Loucy (cell line): Measurements from ENCODE around the gene UNC5A.

Source experiments
- H2AFZ ChIP-seq: fragments of 200-600 bp; sonication (generic); 2 replicates; pipeline ENCODE4 v1.6.0; 2016; ENCODE audit warnings: antibody characterized with exemption, mild to moderate bottlenecking, low read length, moderate library complexity
- H3F3A ChIP-seq: fragments of 200-600 bp; 2 replicates; pipeline ENCODE4 v1.6.0; 2016; ENCODE audit warnings: antibody characterized with exemption, low read depth, mild to moderate bottlenecking
- H3K27me3 ChIP-seq: fragments of 200-600 bp; sonication (generic); 2 replicates; pipeline ENCODE4 v1.6.1; 2014; ENCODE audit warnings: low read length, mild to moderate bottlenecking; ENCODE audit not compliant: insufficient read depth, poor library complexity, severe bottlenecking
- H3K36me3 ChIP-seq: fragments of 200-600 bp; sonication (generic); 2 replicates; pipeline ENCODE4 v1.6.1; 2016; ENCODE audit warnings: low read length; ENCODE audit not compliant: insufficient read depth
- H3K4me1 ChIP-seq: fragments of 200-600 bp; sonication (generic); 2 replicates; pipeline ENCODE4 v1.5.1; 2014; ENCODE audit warnings: low read length, mild to moderate bottlenecking; ENCODE audit not compliant: insufficient read depth, poor library complexity, severe bottlenecking
- H3K4me2 ChIP-seq: fragments of 200-600 bp; sonication (generic); 2 replicates; pipeline ENCODE4 v1.6.0; 2014; ENCODE audit warnings: antibody characterized with exemption, low read length, low read depth, mild to moderate bottlenecking; ENCODE audit not compliant: poor library complexity, severe bottlenecking
- H3K4me3 ChIP-seq: fragments of 200-600 bp; sonication (generic); 2 replicates; pipeline ENCODE4 v1.5.1; 2014; ENCODE audit warnings: low read length, mild to moderate bottlenecking, mixed read lengths; ENCODE audit not compliant: poor library complexity, severe bottlenecking
- H3K79me2 ChIP-seq: fragments of 200-600 bp; sonication (generic); 2 replicates; pipeline ENCODE4 v1.6.1; 2014; ENCODE audit warnings: low read length; ENCODE audit not compliant: insufficient read depth
- H3K9ac ChIP-seq: fragments of 200-600 bp; sonication (generic); 2 replicates; pipeline ENCODE4 v1.6.0; 2014; ENCODE audit warnings: mild to moderate bottlenecking, low read depth, low read length, moderate library complexity; ENCODE audit not compliant: poor library complexity, severe bottlenecking
- H3K9me2 ChIP-seq: fragments of 200-600 bp; sonication (generic); replicated peaks from 2 replicates; pipeline ENCODE4 v1.6.1; 2016; ENCODE audit warnings: low read depth, low read length, mixed read lengths
- H3K9me3 ChIP-seq: fragments of 200-600 bp; sonication (generic); 2 replicates; pipeline ENCODE4 v1.6.1; 2014; ENCODE audit warnings: mild to moderate bottlenecking, antibody characterized with exemption, low read length, low read depth; ENCODE audit not compliant: insufficient read depth
- H4K20me1 ChIP-seq: fragments of 200-600 bp; sonication (generic); 2 replicates; pipeline ENCODE4 v1.6.0; 2014; ENCODE audit warnings: antibody characterized with exemption, low read length, mild to moderate bottlenecking; ENCODE audit not compliant: insufficient read depth, poor library complexity, severe bottlenecking
- CTCF ChIP-seq: fragments of 200-600 bp; sonication (generic); conservative IDR thresholded peaks from 2 replicates; pipeline ENCODE4 v1.5.1; 2014; ENCODE audit warnings: mild to moderate bottlenecking, antibody characterized with exemption, low read length
- EZH2phosphoT487 ChIP-seq: fragments of 200-600 bp; IDR thresholded peaks from 2 replicates; pipeline ENCODE4 v1.6.1; 2018; ENCODE audit warnings: antibody characterized with exemption, mild to moderate bottlenecking, moderate library complexity, borderline replicate concordance

Gene UNC5A

GRCh38 chr5:176810687-176811501 is 535 bp downstream of the UNC5A start:
- H3K4me2 ChIP-seq = no peak overlapping the region

GRCh38 chr5:176812269-176813259 is 2.2 kb downstream of the UNC5A start:
- Histone ChIP-seq H3K4me1 (no peaks in the 10 kb centered on the region), H2AFZ (no peak overlapping the region), H3K36me3 (no peaks in the 10 kb centered on the region), H3K9ac (no peak overlapping the region), H3K9me2 (no peaks in the 10 kb centered on the region), H3K4me3 (no peak overlapping the region), H3K9me3 (no peaks in the 10 kb centered on the region), H3K79me2 (no peaks in the 10 kb centered on the region), H3F3A (no peaks in the 10 kb centered on the region), H3K4me2 (no peak overlapping the region), H4K20me1 (no peaks in the 10 kb centered on the region), H3K27me3 (no peaks in the 10 kb centered on the region)
- TF ChIP-seq CTCF (peak; percentile 38), EZH2phosphoT487 (no peak)

More at GRCh38 chr5:176810687-176811501, 535 bp downstream of the UNC5A start:
- Histone ChIP-seq H2AFZ (no peak overlapping the region), H3K4me1 (no peaks in the 10 kb centered on the region), H3K27me3 (no peaks in the 10 kb centered on the region), H3F3A (no peaks in the 10 kb centered on the region), H3K9me2 (no peaks in the 10 kb centered on the region), H3K79me2 (no peaks in the 10 kb centered on the region), H4K20me1 (no peaks in the 10 kb centered on the region), H3K9me3 (no peaks in the 10 kb centered on the region), H3K9ac (no peak overlapping the region), H3K36me3 (no peaks in the 10 kb centered on the region), H3K4me3 (no peak overlapping the region)
- TF ChIP-seq CTCF = no peak
- TF ChIP-seq EZH2phosphoT487 = no peak

- Histone ChIP-seq H3K36me3 (no peaks in the 10 kb centered on the region), H3F3A (no peaks in the 10 kb centered on the region), H3K4me2 (no peak overlapping the region), H4K20me1 (no peaks in the 10 kb centered on the region), H3K9me3 (no peaks in the 10 kb centered on the region), H3K9ac (no peak overlapping the region), H2AFZ (no peak overlapping the region), H3K79me2 (no peaks in the 10 kb centered on the region), H3K9me2 (no peaks in the 10 kb centered on the region), H3K4me1 (no peaks in the 10 kb centered on the region), H3K4me3 (no peak overlapping the region), H3K27me3 (no peaks in the 10 kb centered on the region)
- TF ChIP-seq CTCF (no peak), EZH2phosphoT487 (no peak)
Measured at GRCh38 chr5:176813587-176814312, 3.4 kb downstream of the UNC5A start.
